HFFc6 (cell line): ENCODE data around the gene PTPRN2. TPM values are rescaled to one million over a fixed set of nuclear protein-coding genes. Genes with fewer than 3 reads are reported as not detected.
"Not testable (repeated sequence)": the region's sequence is repeated elsewhere in the genome, so short reads cannot be mapped to it uniquely, and the experiment has no call there.

Experiments used
- DNase-seq: peaks from one replicate; pipeline ENCODE4 v3.0.0-alpha.2; 2018
- H3K27ac Mint-ChIP-seq: 2 replicates; pipeline ENCODE4 v1.8.0; 2020; ENCODE audit warnings: mild to moderate bottlenecking, mixed read lengths
- H3K27me3 Mint-ChIP-seq: 2 replicates; pipeline ENCODE4 v1.8.0; 2021; ENCODE audit warnings: mild to moderate bottlenecking, moderate library complexity, mixed read lengths; ENCODE audit not compliant: insufficient read depth
- H3K36me3 Mint-ChIP-seq: 2 replicates; pipeline ENCODE4 v1.8.0; 2021; ENCODE audit warnings: low read depth, mixed read lengths
- H3K4me1 Mint-ChIP-seq: 2 replicates; pipeline ENCODE4 v1.8.0; 2020; ENCODE audit warnings: low read depth, mixed read lengths
- H3K4me3 Mint-ChIP-seq: 2 replicates; pipeline ENCODE4 v1.8.0; 2020; ENCODE audit warnings: mild to moderate bottlenecking, moderate library complexity, mixed read lengths
- H3K9me3 Mint-ChIP-seq: 2 replicates; pipeline ENCODE4 v1.8.0; 2020; ENCODE audit warnings: mild to moderate bottlenecking, mixed read lengths
- total RNA-seq, 6 experiments: library from RNA; stranded (reverse); fragmentation: NEBNext Ultra II Directional; extraction: Animal tissue kit (Norgen Biotek cat#: 25700); gene quantifications; 2 replicates in 1 of 6; 3 replicates in 5 of 6; pipeline ENCODE4 v1.2.3, GENCODE V29; 2021
- TF ChIP-seq, protein P1 (sequence below): fragments of 200-600 bp; sonication (generic); IDR thresholded peaks from 2 replicates; pipeline ENCODE4 v1.5.0; 2021; ENCODE audit warnings: antibody characterized with exemption, mild to moderate bottlenecking

The PTPRN2 gene
- total RNA-seq, 6 experiments from 2014 or later, result 0.05 to 0.27 (median 0.23) TPM

DNA sequence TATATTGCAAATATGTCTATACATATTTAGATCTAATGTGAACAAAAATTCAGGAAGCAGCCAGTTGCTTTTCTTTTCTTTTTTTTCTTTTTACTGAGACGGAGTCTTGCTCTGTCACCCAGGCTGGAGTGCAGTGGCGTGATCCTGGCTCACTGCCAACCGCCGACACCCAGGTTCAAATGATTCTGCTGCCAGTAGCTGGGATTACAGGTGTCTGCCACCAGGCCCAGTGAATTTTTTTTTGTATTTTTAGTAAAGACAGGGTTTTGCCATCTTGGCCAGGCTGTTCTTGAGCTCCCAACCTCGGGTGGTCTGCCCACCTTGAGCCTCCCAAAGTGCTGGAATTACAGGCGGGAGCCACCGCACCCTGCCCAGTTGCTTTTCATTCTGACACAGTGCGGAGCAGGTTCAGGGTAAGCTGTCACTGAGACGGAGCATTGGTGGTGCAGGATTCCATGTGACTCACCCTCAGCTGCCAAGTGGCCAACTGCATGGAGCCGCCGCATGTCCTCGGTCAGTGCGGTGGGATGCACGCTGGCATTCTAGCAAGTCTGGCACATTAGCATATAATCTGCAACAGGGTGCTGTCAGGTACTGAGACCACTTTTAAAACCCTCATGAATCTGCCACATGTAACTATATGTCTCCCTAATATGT is 888.1 kb downstream of the PTPRN2 start:
- H3K36me3 Mint-ChIP-seq, result no peaks in the 10 kb centered on the region
- no peak overlapping the region for H3K4me3 Mint-ChIP-seq
- no peaks in the 10 kb centered on the region for H3K4me1 Mint-ChIP-seq
- peaks cover 9% of the 10 kb centered on the region for H3K9me3 Mint-ChIP-seq
- H3K27me3 Mint-ChIP-seq, result peaks cover 6% of the 10 kb centered on the region
- TF ChIP-seq, protein P1, sequence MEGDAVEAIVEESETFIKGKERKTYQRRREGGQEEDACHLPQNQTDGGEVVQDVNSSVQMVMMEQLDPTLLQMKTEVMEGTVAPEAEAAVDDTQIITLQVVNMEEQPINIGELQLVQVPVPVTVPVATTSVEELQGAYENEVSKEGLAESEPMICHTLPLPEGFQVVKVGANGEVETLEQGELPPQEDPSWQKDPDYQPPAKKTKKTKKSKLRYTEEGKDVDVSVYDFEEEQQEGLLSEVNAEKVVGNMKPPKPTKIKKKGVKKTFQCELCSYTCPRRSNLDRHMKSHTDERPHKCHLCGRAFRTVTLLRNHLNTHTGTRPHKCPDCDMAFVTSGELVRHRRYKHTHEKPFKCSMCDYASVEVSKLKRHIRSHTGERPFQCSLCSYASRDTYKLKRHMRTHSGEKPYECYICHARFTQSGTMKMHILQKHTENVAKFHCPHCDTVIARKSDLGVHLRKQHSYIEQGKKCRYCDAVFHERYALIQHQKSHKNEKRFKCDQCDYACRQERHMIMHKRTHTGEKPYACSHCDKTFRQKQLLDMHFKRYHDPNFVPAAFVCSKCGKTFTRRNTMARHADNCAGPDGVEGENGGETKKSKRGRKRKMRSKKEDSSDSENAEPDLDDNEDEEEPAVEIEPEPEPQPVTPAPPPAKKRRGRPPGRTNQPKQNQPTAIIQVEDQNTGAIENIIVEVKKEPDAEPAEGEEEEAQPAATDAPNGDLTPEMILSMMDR, result no peak
- DNase-seq, result no peak
- H3K27ac Mint-ChIP-seq, result no peak overlapping the region

DNA sequence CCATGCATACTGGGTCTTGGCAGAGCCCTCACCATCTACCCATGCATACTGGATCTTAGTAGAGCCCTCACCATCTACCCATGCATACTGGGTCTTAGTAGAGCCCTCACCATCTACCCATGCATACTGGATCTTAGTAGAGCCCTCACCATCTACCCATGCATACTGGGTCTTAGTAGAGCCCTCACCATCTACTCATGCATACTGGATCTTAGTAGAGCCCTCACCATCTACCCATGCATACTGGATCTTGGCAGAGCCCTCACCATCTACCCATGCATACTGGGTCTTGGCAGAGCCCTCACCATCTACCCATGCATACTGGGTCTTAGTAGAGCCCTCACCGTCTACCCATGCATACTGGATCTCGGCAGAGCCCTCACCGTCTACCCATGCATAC is 890.3 kb downstream of the PTPRN2 start:
- H3K4me1 Mint-ChIP-seq, H3K27me3 Mint-ChIP-seq, H3K36me3 Mint-ChIP-seq, H3K9me3 Mint-ChIP-seq, H3K27ac Mint-ChIP-seq, DNase-seq, H3K4me3 Mint-ChIP-seq: not testable (repeated sequence)

- H3K4me3 Mint-ChIP-seq, H3K27ac Mint-ChIP-seq, H3K9me3 Mint-ChIP-seq, H3K36me3 Mint-ChIP-seq, H3K4me1 Mint-ChIP-seq, DNase-seq, H3K27me3 Mint-ChIP-seq: not testable (repeated sequence)
These were observed 892.0 kb downstream of the PTPRN2 start for GRCh38 chr7:157695609-157696008.

GRCh38 chr7:157694376-157694665 is 893.3 kb downstream of the PTPRN2 start:
- Mint-ChIP-seq H3K4me3 (no peak overlapping the region), H3K27me3 (no peaks in the 10 kb centered on the region), H3K9me3 (no peaks in the 10 kb centered on the region), H3K27ac (no peak overlapping the region), H3K4me1 (no peaks in the 10 kb centered on the region), H3K36me3 (no peaks in the 10 kb centered on the region)
- no peak for DNase-seq
- TF ChIP-seq, protein P1, result no peak

DNA sequence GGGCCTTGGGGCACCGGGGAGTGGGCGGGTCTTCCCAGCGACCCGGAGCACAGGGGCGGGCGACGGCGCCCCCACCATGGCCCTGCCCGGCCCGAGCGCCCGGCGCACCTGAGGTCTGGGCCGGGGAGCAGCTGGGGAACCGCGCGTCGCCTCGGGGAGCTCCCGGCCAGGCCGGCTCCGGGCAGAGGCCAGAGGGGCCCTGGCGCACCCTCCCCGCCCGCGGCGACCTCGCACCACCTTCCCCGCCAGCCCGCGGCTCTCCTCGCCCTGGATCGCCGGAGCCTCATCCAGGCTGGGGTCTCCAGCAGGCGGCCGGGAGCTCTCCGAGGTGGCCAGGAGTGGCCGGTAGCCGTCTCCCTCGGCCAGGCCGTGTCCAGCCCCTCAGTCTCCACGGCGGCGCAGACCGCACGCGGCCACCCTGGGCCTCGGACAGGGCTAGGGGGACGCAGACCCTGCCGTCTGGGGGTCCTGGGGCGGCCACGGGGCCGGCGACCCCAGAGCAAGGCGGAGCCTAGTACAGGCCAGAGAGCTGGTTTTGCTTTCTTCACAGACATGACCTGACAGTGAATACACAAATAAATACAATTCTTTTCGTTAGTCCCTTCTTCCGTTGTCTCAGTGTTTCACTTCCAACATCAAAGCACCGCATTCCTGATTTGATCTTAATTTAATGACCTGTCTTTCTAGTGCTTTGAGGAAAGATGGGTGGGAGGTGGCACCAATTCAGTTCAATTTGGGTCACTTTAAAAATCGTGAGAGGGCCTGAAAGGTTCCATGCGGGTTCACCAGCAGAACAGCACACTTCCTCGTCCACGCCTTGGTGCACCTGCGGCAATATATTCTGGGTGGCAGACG is 893.9 kb downstream of the PTPRN2 start:
- Mint-ChIP-seq H3K27me3 (no peaks in the 10 kb centered on the region), H3K9me3 (no peaks in the 10 kb centered on the region), H3K4me1 (no peaks in the 10 kb centered on the region), H3K4me3 (no peak overlapping the region), H3K36me3 (no peaks in the 10 kb centered on the region), H3K27ac (no peak overlapping the region)
- DNase-seq, result no peak
- TF ChIP-seq, protein P1, result no peak

GRCh38 chr7:157693071-157693520 is 894.5 kb downstream of the PTPRN2 start:
- peaks cover 6% of the 10 kb centered on the region; the same call in 1 of the 2 replicates for H3K27me3 Mint-ChIP-seq
- no peak for DNase-seq
- H3K4me1 Mint-ChIP-seq, result no peaks in the 10 kb centered on the region
- no peaks in the 10 kb centered on the region for H3K9me3 Mint-ChIP-seq
- TF ChIP-seq, protein P1, result no peak
- H3K27ac Mint-ChIP-seq, result no peak overlapping the region
- H3K36me3 Mint-ChIP-seq, result no peaks in the 10 kb centered on the region
- no peak overlapping the region for H3K4me3 Mint-ChIP-seq
